ENCODE results near the gene FERMT3. TPM values are rescaled to one million over a fixed set of nuclear protein-coding genes. Genes with fewer than 3 reads are reported as not detected.
A peak's percentile ranks its signal among the peaks of the same experiment; 100 is the strongest.
"Not testable (repeated sequence)": the region's sequence is repeated elsewhere in the genome, so short reads cannot be mapped to it uniquely, and the experiment has no call there.

Gene FERMT3
- polyA plus RNA-seq (2013, experiment 1 of 2; ENCODE audit: insufficient read length) = 2.0 TPM
- polyA plus RNA-seq (2013, experiment 2 of 2; ENCODE audit: insufficient read length) = 2.1 TPM

DNA sequence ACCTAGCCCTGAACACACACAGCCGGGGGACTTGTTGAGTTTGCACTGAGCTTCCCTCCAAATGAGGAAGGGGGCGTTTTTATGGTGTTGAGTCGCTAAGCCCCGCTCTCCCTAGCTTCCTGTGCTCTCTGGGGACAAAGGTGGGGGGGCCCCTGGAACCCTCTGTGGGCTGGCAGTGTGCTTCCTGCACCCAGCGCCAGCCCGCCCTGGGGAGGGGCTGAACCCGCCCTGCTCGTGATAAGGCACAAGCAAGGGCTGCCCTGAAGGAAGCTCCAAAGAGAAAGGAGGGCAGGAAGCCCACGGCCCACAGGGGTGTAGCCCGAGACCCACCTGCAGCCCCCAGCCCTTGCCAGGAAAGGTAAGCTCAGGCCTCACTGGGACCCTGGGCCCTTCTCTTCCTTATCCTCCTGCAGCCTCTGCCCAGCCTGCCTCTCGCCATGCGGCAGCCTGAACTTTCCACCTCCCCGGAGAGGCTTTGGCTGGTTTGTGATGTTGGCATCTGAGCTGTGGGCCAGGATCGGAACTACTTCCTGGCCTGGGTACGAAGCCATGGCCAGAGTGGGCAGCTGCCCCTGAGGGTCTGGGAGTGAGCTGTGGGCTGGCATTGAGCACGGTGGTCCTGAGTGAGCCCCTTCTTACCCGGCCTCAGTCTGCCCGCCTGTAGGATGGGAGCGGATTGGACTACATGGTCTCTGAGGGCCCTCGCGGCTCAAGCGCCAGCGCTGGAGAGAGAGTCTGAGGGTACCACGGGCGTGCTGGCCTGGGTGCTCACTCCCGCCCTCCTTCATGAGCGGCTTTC is at the start of gene FERMT3:
Gene FERMT3, plus strand, starts transcription at position 265 of the 799 bp plus-strand sequence. CDS start 644 bp downstream, outside the sequence.
- DNase-seq = no peak

DNA sequence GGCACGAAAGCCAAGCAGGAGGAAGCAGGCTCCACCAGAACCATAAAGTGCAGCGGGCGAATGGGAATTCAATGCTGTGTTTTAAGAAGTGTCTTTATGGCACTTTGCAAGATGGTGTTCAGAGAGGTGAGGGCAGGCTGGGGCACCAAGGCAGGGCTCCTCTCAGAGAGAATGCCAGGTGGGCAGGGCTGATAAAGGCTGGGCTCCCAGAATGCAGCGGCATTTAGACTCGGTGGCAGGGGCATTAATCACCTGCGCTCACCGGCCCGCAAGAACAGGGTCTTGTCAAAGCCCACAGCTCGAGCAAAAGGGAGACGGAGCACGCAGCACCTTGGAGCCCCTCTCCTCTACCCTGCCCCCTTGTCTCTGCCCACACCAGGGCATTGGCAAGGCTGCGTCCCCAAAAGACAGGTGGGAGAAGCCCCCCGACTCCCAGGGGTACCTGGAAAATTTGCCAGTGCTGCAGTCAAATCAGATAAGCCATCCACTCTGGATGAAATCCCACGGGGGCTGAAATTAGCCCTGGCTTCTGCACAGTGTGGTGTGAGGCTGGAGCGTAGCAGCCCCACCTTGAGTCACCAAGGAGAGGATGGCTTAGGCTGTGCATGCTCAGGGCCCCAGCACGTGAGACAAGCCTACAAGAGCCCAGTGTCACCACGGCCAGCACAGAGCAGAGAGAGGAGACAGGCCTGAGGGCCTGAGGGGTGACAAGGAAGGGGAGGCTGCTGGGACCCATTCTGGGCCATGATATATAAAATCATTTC is 48.7 kb upstream of the FERMT3 start:
- no peak for DNase-seq

DNA sequence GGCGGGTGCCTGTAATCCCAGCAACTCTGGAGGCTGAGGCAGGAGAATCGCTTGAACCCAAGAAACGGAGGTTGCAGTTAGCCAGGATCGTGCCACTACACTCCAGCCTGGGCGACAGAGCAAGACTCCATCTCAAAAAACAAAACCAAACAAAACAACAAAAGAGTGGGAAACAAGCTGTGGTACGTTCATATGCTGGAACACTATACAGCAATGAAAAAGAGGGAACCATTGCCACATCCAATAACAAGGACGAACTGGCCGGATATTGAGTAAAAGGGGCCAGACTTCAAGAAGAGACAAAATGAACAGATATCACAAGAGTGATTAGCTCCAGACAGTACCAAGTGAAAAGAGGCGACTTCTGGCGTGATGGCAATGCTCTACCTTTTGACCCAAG is 45.5 kb upstream of the FERMT3 start:
- DNase-seq = no peak

DNA sequence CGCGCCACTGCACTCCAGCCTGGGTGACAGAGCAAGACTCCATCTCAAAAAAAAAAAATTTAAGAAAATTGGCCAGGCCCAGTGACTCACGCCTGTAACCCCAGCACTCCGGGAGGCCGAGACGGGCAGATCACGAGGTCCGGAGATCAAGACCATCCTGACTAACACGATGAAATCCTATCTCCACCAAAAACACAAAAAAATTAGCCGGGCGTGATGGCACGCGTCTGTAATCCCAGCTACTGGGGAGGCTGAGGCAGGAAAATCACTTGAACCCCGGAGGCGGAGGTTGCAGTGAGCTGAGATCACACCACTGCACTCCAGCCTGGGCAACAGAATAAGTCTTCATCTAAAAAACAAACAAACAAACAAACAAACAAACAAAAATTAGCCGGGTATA is 43.8 kb upstream of the FERMT3 start:
- DNase-seq = not testable (repeated sequence)

DNA sequence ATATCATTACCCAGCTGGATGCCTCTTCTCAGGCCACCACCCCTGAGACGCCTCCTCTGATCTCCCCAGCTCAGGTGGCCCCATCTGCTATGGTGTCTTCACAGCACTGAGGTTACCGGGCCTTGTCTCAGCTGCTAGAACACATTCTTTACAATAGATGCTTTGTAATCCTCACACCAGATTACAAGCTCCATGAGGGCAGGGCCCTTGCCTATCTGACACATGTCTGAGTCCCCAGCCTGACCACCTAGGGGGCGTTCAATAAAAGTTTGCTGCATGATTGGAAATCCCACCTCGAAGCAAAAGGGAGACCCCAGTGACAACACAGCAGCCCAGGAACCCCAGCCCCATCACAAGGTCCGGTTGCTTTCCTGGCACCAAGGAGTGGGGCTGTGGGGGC is 42.6 kb upstream of the FERMT3 start:
- no peak for DNase-seq

DNA sequence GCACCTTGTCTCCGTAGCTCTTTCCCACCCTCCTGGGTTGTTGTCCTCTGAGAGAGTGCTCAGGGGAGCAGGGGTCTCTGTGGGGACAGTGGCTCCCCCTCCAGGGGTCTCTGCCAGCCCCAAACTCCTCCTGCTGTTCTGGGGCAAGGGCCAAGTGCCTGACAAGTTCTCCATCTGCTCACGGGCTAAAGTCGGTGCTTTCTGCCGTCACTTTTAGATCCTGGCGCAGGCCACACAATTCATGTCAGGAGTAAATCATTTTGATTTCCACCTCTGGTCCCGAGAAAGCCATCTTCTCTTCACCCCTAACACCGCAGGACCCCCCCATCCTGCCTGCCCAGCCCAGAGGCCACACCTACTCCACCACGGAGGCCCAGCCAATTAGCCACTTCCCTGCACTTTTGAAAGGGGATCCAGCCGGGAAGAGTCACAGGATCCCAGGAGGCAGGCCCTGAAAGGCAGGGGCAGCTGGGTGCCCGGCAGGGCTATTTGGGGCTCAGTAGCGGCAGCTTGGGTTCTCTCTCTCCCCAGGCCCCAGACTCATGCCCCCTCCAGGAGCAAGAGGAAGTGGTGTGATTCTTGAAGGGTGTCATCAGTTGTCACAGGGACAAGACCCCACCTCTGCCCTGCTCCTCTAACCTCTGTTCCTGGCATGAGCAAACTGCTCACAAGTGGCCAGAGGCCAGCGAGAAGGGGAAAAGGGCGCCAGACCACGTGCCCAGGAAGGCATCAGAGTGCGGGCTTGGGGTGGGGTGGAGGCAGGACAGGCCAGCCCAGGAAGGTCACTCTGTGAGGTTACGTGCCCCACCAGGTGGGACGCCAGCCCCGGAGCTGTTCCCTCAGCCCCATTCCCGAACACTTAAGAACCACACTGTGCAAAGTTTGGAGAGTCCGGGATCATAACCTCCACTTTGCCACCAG is 41.9 kb upstream of the FERMT3 start:
- DNase-seq = peak; percentile 22

DNA sequence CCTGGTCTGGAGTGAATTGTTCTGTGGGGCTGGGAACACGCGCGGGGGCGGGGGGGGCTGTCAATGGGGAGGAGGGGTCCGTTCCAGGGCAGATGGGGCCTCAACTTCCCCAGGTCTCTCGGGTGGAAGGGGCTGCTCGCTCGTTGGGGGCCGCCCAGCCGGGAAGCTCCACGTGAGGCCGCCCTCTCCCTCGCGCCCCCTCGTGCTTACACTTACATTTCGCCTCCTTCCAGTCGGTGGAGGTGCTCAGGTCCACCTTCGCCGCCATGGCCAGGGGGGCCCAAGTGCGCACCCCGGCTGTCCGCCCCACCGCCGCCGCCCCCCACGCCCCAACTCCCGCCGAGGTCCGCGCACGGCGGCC is 41.1 kb upstream of the FERMT3 start:
- peak; percentile 17 for DNase-seq

DNA sequence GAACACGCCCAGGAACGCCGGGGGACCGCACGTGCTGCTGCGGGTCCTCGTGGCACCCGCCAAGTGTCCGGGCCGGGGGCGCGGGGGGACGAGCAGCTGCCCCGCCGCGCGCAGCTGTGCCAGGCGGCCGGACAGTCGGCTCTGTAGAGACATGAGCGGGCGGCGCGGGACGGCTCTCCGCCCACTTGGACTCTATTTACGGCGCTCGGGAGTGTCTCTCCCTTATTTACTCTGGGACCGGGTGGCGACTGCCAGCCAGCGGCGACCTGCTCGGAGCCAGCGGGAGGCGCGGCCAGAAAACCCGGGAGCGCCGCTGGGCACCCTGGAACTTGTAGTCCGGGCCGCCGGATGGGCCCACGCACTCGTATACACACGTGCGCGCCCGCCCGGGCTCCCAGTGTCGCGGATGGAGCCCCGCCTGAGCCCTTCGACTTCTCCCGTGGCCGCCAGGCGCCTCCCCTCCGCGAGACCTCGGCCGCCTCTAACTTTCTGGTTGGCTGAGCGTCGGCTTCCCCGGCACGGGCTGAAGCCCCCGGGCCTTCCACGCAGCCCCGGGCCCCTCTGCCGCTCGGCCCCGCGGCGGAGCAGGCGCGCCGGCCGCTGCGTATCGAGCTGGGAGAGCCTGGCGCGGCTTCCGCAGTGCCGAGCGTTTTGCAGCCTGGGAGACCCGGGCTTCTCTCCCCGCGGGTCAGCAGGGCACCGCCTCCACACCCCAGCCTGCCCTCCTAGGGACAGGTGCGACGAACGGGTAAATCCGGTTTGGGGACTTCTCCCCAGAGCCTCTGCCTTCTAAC is 40.5 kb upstream of the FERMT3 start, which contains the start of gene MACROD1:
Gene MACROD1, minus strand, starts transcription at position 272 of the 794 bp plus-strand sequence. Its CDS starts 119 bp downstream, at position 153.
- DNase-seq = peak; percentile 85

DNA sequence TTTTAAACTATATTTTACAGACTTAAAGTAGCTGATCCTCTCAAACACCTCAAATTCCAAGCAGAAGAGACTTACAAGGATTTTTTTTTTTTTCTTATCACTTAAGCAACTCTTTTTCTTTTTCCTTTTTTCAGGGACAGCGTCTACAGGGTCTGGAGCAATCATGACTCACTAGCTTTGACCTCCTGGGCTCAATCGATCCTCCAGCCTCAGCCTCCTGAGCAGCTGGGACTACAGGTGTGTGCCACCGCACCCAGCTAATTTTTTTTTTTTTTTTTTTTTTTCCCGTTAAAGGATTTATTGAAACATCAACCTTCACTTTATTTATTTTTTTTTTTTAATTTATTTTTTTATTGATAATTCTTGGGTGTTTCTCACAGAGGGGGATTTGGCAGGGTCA is 36.1 kb upstream of the FERMT3 start:
- DNase-seq = no peak

DNA sequence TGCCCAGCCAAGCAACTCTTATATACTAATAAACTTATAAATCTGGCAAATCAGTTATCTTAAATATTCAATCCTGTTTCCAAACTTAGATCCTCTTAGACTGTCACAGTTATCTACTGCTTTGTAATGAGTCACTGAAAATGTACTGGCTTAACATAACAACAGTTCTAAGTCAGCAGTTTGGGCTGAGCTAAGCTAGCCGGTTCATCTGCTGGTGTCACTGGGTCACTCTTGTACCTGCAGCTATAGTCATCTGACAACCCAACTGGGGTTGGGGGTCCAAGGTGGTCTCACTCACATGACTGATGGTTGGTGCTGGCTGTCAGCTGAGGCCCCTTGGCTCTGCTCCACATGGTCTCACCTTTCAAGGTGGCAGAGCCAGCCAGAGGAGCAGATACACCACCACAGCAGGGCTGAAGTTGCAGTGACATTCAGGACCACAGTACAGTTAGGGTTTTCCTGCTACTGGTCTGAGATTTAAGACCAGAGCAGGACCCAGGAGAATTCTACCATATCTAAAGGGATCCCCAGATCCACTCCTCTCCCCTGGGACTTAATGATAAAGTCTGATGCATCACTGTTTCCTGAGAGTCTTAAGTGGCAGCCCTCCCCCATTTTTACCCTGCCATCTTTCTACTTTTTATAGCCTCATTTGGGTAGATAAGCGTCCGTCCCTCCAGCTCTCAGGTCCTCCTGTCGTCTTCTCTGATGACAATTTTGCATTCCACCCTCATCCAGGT is 32.7 kb upstream of the FERMT3 start:
- DNase-seq = peak; percentile 40

DNA sequence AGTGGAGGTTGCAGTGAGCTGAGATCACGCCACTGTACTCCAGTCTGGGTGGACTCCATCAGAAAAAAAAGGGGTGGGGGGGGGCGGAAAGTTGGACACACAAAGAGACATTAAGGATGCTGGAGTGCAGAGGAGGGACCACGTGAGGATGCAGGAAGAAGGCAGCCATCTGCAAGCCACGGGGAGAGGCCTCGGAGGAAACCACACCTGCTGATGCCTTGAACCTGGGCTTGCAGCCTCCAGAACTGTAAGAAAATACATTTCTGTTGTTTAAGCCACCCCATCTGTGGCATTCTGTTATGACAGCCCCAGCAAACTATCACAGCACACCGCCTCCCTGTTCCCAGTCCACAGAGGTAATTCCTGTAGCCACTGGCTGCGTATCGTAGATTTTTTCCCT is 29.8 kb upstream of the FERMT3 start:
- no peak for DNase-seq

DNA sequence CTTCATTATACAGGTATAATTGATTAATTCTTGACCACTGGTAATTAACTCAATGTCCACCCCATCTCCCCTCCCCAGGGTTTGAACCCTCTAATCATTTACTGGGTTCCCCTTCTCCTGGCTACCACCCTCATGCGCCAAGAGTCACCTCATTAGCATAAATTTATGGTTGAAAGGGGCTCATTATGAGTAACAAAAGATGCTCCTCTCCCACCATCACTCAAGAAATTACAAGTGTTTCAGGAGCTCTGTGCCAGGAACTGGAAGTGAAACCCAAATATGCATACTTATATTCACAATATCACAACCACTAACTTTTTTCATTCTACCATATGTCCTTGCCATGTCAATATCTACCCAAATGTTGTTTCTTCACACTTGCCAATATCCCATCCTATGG is 28.3 kb upstream of the FERMT3 start:
- no peak for DNase-seq

DNA sequence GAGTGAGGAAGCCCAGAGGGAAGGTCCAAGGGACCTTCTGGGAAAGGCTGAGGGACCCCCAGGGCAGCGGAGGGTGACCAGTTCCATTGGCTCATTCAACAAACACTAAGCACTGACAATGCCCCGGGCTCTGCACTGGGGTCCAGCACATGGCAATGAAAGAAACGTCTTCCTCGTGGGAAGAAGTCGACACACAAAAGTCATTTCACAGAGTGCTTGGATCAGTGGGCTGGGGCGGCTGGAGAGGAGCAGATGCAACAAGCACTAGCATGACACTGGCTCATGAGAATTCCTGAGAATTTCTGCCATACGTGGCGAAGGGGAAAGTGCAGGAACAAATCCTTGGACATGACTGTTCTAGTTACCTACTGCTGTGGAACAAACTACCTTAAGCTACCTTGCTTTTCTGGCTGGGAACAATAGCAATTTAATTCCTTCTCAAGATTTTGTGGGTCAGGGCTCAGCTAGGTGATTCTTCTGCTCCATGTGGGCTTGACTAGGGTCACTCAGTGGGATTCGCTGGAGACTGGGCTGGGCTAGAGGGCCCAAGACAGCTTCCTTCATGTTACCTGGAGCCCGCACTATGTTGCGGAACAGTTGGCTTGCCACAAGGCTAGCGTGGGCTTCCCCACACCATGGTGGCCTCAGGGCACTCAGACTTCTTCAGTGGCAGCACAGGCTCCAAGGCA is 27.4 kb upstream of the FERMT3 start:
- no peak for DNase-seq

DNA sequence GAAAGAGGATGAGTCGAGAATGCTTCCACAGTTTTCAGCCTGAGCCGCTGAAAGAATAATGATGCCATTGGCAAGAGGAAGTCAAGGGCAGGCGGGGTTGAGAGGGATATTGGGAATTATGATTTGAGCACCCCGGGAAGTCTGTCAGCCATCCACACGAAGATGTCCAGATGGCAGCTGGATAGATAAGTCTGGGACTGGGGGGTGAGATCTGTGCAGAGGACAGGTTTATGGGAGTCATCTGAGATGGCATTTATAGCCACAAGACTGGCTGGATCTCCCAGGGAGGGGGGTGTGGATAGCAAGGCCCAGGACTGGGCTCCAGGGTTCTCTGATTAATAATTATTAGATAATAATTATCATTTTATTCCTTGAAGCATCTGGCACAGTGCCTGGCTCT is 25.6 kb upstream of the FERMT3 start:
- DNase-seq = no peak

DNA sequence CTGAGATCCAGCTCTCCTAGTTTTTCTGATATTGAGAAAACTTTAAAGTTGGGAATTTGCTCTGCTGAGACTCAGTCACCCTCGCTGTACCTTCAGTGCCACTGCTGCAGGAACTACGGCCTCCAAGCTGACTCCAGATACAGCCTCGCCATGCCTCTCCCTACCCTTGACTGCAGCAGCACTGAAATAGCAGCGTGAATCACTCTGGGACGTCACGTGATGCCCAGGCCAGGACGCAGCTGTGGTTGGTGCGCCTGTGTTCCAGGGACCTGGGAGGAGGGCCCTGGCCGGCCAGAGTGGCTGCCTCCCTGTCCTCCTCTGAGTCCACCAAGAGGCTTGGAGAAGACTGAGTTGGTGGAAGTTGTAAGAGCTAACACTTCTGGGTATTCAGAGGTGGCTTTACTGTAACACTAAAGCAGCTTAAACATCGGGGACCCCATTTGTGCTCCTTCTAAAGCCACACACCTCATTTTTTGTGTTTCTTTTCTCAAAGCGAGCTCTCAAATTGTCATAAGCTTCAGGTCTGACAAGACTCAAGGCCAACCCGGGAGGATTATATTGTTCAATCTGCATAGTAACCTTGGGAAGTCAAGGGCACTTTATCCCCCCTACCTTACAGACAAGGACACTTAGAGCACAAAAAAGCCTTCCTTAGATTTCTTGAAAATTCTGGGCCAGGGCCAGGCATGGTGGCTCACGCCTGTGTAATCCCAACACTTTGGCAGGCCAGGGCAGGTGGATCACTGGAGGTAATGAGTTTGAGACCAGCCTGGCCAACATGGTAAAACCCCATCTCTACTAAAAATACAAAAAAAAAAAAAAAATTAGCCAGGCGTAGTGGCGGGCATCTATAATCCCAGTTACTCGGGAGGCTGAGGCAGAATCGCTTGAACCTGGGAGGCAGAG is 24.8 kb upstream of the FERMT3 start:
- DNase-seq = peak; percentile 94

DNA sequence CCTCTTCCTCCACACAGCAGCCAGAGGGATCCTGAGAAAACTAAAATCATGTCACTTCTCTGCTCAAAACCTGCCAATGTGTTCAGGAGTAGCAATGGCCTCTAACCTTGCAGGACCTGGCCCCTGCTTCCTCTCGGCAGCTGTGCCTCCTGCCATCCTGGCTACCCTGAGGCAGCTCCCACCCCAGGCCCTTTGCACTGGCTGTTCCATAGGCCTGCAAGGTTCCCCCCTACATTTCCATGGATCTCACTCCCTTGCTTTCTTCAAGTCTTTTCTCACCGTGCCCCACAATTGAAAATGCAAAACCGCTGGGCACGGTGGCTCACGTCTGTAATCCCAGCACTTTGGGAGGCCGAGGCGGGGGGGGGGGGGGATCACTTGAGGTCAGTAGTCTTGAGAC is 22.6 kb upstream of the FERMT3 start:
- DNase-seq = no peak

DNA sequence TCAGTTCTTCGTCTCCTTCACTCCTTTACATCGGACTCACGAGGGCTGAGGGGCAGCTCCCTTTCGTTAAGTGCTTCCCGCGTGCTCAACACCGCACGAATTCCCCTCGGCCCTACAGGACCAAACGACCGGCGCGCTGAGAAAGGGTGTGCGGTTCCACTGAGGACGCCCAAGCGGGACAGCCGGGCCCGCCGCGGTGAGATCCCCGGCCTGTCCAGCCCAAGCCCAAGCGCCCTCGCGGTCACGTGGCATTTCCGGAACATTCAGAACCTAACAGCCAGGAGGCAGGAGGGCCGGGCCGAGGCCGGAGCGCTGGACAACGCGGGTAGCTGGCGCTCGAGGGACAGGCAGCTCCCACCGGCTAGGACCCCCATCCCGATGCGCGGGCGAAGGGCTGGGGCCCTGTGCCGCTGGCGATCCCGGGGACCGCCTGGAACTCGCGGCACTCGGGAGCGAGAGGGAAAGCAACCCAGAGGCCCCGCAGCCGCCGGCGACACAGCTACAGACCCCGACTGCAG is 21.3 kb upstream of the FERMT3 start:
- DNase-seq = peak; percentile 83

DNA sequence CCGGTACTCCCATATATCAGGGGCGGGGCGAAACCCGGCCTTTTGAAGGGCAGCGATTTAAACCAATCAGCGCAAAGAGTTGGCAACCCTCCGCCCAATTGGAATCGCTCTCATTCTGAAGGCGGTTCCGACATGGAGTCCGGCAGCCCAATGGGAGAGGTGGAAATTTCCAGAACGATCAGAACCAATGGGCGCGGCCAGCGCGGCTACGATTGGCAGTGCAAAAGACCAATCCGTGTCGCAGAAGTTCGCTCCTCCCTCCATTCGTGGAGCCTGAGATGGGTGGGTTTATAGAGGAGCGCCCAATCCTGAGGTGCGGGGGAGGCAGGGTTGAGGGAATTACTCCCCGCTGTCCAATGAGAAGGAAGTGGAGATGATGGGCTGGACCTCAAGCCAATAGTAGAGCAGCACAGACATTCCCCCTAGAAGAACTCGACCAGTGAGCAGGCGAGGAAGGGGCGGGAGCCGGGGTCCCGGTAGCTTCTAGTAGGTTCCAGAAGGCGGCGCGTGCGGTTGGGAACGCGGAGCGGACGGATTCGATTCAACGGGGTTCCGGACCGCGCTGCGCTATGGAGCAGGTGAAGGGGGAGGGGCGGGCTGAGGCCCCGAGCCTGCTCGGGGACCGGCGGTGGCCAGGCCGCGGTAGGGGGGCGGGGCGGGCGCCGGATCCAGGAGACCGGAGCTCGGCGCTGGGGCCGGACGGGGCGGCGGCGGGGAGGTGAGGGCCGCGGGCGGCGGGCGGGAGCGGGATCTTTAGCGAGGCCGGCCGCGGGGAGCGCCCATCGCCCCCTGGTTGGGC is 20.6 kb upstream of the FERMT3 start, which contains the start of gene STIP1:
Gene STIP1, plus strand, starts transcription at position 479 of the 799 bp plus-strand sequence. Its CDS starts 91 bp downstream, at position 570.
- DNase-seq = peak; percentile 100

All from fibroblast of skin of back (primary cell).